Measurements from ENCODE around the gene OSR1. TPM values are rescaled to one million over a fixed set of nuclear protein-coding genes. Genes with fewer than 3 reads are reported as not detected.
"Not testable (repeated sequence)": the region's sequence is repeated elsewhere in the genome, so short reads cannot be mapped to it uniquely, and the experiment has no call there.

Gene OSR1
- total RNA-seq, 1 experiment from 2014 or later, result not detected

GRCh38 chr2:19332503-19332902 is 25.9 kb downstream of the OSR1 start:
- DNase-seq (ENCODE audit: low read depth), result no peak

GRCh38 chr2:19331450-19331849 is 27.0 kb downstream of the OSR1 start:
- no peak for DNase-seq (ENCODE audit: low read depth)

GRCh38 chr2:19330436-19330835 is 28.0 kb downstream of the OSR1 start:
- DNase-seq (ENCODE audit: low read depth), result no peak

- DNase-seq (ENCODE audit: low read depth), result no peak
These were observed 29.0 kb downstream of the OSR1 start for GRCh38 chr2:19329445-19329844.

GRCh38 chr2:19327496-19327895 is 30.9 kb downstream of the OSR1 start:
- DNase-seq (ENCODE audit: low read depth), result no peak

GRCh38 chr2:19321946-19322345 is 36.5 kb downstream of the OSR1 start:
- no peak for DNase-seq (ENCODE audit: low read depth)

- DNase-seq (ENCODE audit: low read depth), result no peak
These were observed 37.6 kb downstream of the OSR1 start for GRCh38 chr2:19320813-19321212.

- DNase-seq (ENCODE audit: low read depth), result no peak
These were observed 38.7 kb downstream of the OSR1 start for GRCh38 chr2:19319698-19320097.

- no peak for DNase-seq (ENCODE audit: low read depth)
These were observed 39.4 kb downstream of the OSR1 start for GRCh38 chr2:19319064-19319463.

- DNase-seq (ENCODE audit: low read depth), result no peak
These were observed 44.9 kb downstream of the OSR1 start for GRCh38 chr2:19313553-19313952.

GRCh38 chr2:19312949-19313348 is 45.5 kb downstream of the OSR1 start:
- DNase-seq (ENCODE audit: low read depth), result peak; percentile 54

GRCh38 chr2:19306065-19306464 is 52.4 kb downstream of the OSR1 start:
- DNase-seq (ENCODE audit: low read depth), result not testable (repeated sequence)

GRCh38 chr2:19305400-19306055 is 52.9 kb downstream of the OSR1 start:
- DNase-seq (ENCODE audit: low read depth), result not testable (repeated sequence)

GRCh38 chr2:19301706-19302105 is 56.7 kb downstream of the OSR1 start:
- no peak for DNase-seq (ENCODE audit: low read depth)

Small RNA genes lying within 50 kb of the gene (small RNA-seq; reads per million reads assigned to genes)
- not detected for gene MIR4757
